ENCODE measurements around the gene WDR72. TPM values are rescaled to one million over a fixed set of nuclear protein-coding genes. Genes with fewer than 3 reads are reported as not detected.

The WDR72 gene
- polyA plus RNA-seq, 1 donor (not counting 4 experiments of a cell fraction or from before 2014, with no cell fraction given), result 0.03 TPM

GRCh38 chr15:53522991-53523390 lies 236.5 kb downstream of the WDR72 start:
- DNase-seq (ENCODE audit: low read depth, low spot score), result no peak
- H3K27ac ChIP-seq (ENCODE audit: control insufficient read depth, insufficient read depth, low read length), result no peak overlapping the region
- no peak for FAIRE-seq

GRCh38 chr15:53520996-53521395 lies 238.5 kb downstream of the WDR72 start:
- no peak for FAIRE-seq

More at GRCh38 chr15:53522991-53523390, 236.5 kb downstream of the WDR72 start:
- dilution Hi-C loops (cut with MboI; ENCODE audit: extremely low pct_ligation_motif_present, low sequenced_read_pairs), result no loop called here
- Histone ChIP-seq H4K20me1 (ENCODE audit: control insufficient read depth, extremely low read depth, insufficient read depth, low read length) (no peaks in the 10 kb centered on the region), H3K36me3 (ENCODE audit: control insufficient read depth in 2 of 2, extremely low read depth in 1 of 2, insufficient read depth in 2 of 2, low read length in 2 of 2) (no peaks in the 10 kb centered on the region), H3K9me1 (ENCODE audit: control insufficient read depth, extremely low read depth, insufficient read depth, low read length) (no peaks in the 10 kb centered on the region), H3K4me1 (ENCODE audit: control insufficient read depth, extremely low read depth, insufficient read depth, low read length) (no peaks in the 10 kb centered on the region), H3K4me3 (ENCODE audit: control insufficient read depth in 2 of 3, extremely low read depth in 1 of 3, insufficient read depth in 2 of 3, low read depth in 1 of 3, low read length in 3 of 3) (no peak overlapping the region), H3K79me2 (ENCODE audit: control insufficient read depth, insufficient read depth, low read length) (no peaks in the 10 kb centered on the region), H3K9ac (ENCODE audit: control insufficient read depth, extremely low read depth, insufficient read depth, low read length) (no peak overlapping the region), H3K27me3 (ENCODE audit: control insufficient read depth, extremely low read depth, insufficient read depth, low read length) (no peaks in the 10 kb centered on the region), H3K9me3 (ENCODE audit: control insufficient read depth, low read depth, low read length) (no peaks in the 10 kb centered on the region), H3K4me2 (ENCODE audit: control insufficient read depth, extremely low read depth, insufficient read depth, low read depth, low read length) (no peak overlapping the region), H2AFZ (ENCODE audit: control insufficient read depth, low read length) (no peak overlapping the region)
- TF ChIP-seq EZH2 (IDR thresholded peaks at IDR 0.05; ENCODE audit: low read length) (no peak), CTCF (optimal IDR thresholded peaks at IDR 0.05 in 1 of 3, IDR thresholded peaks at IDR 0.05 in 1 of 3, conservative IDR thresholded peaks at IDR 0.05 in 1 of 3; ENCODE audit: extremely low read depth in 1 of 3, insufficient read depth in 2 of 3, low read length in 3 of 3) (no peak)

More at GRCh38 chr15:53520996-53521395, 238.5 kb downstream of the WDR72 start:
- no peaks in the 10 kb centered on the region for H3K27me3 ChIP-seq (ENCODE audit: control insufficient read depth, extremely low read depth, insufficient read depth, low read length)
- TF ChIP-seq CTCF (optimal IDR thresholded peaks at IDR 0.05 in 1 of 3, IDR thresholded peaks at IDR 0.05 in 1 of 3, conservative IDR thresholded peaks at IDR 0.05 in 1 of 3; ENCODE audit: extremely low read depth in 1 of 3, insufficient read depth in 2 of 3, low read length in 3 of 3), result no peak
- no peak for TF ChIP-seq EZH2 (IDR thresholded peaks at IDR 0.05; ENCODE audit: low read length)
- no peak overlapping the region for H3K9ac ChIP-seq (ENCODE audit: control insufficient read depth, extremely low read depth, insufficient read depth, low read length)
- H2AFZ ChIP-seq (ENCODE audit: control insufficient read depth, low read length), result no peak overlapping the region
- H3K4me2 ChIP-seq (ENCODE audit: control insufficient read depth, extremely low read depth, insufficient read depth, low read depth, low read length), result no peak overlapping the region
- no peaks in the 10 kb centered on the region for H3K79me2 ChIP-seq (ENCODE audit: control insufficient read depth, insufficient read depth, low read length)
- H3K36me3 ChIP-seq (ENCODE audit: control insufficient read depth in 2 of 2, extremely low read depth in 1 of 2, insufficient read depth in 2 of 2, low read length in 2 of 2), result no peaks in the 10 kb centered on the region
- dilution Hi-C loops (cut with MboI; ENCODE audit: extremely low pct_ligation_motif_present, low sequenced_read_pairs), result no loop called here
- no peak overlapping the region for H3K27ac ChIP-seq (ENCODE audit: control insufficient read depth, insufficient read depth, low read length)
- no peaks in the 10 kb centered on the region for H4K20me1 ChIP-seq (ENCODE audit: control insufficient read depth, extremely low read depth, insufficient read depth, low read length)
- no peaks in the 10 kb centered on the region for H3K4me1 ChIP-seq (ENCODE audit: control insufficient read depth, extremely low read depth, insufficient read depth, low read length)
- no peaks in the 10 kb centered on the region for H3K9me1 ChIP-seq (ENCODE audit: control insufficient read depth, extremely low read depth, insufficient read depth, low read length)
- H3K9me3 ChIP-seq (ENCODE audit: control insufficient read depth, low read depth, low read length), result no peaks in the 10 kb centered on the region
- H3K4me3 ChIP-seq (ENCODE audit: control insufficient read depth in 2 of 3, extremely low read depth in 1 of 3, insufficient read depth in 2 of 3, low read depth in 1 of 3, low read length in 3 of 3), result no peak overlapping the region
- no peak for DNase-seq (ENCODE audit: low read depth, low spot score)
